BE2C (cell line): ENCODE results near the gene RNF213.

Source experiments
- DNase-seq: peaks from one replicate; pipeline ENCODE4 v3.0.0-alpha.2; 2020
- H3K27me3 ChIP-seq: fragments of 250-450 bp; sonication (Bioruptor Pico); 2 replicates; pipeline ENCODE4 v1.5.1; 2020; ENCODE audit warnings: mild to moderate bottlenecking
- H3K36me3 ChIP-seq: fragments of 250-450 bp; sonication (Bioruptor Pico); 2 replicates; pipeline ENCODE4 v1.5.1; 2020; ENCODE audit warnings: mild to moderate bottlenecking
- H3K4me1 ChIP-seq: fragments of 250-450 bp; sonication (Bioruptor Pico); 2 replicates; pipeline ENCODE4 v1.5.1; 2020
- H3K4me3 ChIP-seq: 2 replicates; pipeline ENCODE4 v1.5.1; 2011; ENCODE audit warnings: low read depth, low read length
- H3K9me3 ChIP-seq: fragments of 250-450 bp; sonication (Bioruptor Pico); 2 replicates; pipeline ENCODE4 v1.5.1; 2020
- TF ChIP-seq, protein P1 (sequence below): IDR thresholded peaks from 2 replicates; pipeline ENCODE4 v1.5.1; 2012; ENCODE audit warnings: mild to moderate bottlenecking, low read depth, low read length

The RNF213 gene

DNA sequence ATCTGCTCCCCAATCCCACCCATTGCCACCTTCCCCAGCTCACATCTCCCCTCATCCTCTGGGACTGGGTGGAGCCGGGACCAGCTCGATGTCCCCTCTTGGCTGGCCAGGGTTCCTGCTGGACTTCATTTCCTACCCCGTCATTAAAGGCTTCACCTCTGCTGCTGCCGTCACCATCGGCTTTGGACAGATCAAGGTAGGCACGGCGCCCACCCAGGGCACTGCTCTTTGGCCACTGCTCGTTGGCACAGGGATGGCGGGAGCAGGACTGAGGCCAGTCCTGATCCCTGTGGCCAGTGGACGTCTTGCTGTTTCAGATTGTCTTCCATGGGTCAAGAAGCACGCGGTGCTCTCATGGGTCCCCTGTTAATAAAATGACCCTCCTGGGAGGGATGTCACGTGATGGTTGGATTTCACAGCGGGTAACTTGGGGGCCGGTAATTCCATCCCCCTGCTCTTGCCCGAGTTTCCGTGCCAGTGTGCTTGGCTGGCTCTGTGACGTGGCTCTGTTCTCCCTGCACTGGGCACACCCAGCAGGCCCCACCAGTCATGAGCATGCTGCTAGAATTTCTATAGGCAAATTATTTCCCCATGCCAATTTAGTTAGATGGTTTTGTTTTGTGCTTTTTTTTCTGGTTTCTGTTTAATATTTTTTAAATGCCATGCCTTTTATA lies 37.4 kb upstream of the RNF213 start:
- H3K27me3 ChIP-seq = no peaks in the 10 kb centered on the region
- H3K4me3 ChIP-seq = no peak overlapping the region
- TF ChIP-seq, protein P1, sequence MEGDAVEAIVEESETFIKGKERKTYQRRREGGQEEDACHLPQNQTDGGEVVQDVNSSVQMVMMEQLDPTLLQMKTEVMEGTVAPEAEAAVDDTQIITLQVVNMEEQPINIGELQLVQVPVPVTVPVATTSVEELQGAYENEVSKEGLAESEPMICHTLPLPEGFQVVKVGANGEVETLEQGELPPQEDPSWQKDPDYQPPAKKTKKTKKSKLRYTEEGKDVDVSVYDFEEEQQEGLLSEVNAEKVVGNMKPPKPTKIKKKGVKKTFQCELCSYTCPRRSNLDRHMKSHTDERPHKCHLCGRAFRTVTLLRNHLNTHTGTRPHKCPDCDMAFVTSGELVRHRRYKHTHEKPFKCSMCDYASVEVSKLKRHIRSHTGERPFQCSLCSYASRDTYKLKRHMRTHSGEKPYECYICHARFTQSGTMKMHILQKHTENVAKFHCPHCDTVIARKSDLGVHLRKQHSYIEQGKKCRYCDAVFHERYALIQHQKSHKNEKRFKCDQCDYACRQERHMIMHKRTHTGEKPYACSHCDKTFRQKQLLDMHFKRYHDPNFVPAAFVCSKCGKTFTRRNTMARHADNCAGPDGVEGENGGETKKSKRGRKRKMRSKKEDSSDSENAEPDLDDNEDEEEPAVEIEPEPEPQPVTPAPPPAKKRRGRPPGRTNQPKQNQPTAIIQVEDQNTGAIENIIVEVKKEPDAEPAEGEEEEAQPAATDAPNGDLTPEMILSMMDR = no peak
- no peak for DNase-seq
- no peaks in the 10 kb centered on the region for H3K9me3 ChIP-seq
- peaks cover 6% of the 10 kb centered on the region for H3K4me1 ChIP-seq
- H3K36me3 ChIP-seq = no peaks in the 10 kb centered on the region

DNA sequence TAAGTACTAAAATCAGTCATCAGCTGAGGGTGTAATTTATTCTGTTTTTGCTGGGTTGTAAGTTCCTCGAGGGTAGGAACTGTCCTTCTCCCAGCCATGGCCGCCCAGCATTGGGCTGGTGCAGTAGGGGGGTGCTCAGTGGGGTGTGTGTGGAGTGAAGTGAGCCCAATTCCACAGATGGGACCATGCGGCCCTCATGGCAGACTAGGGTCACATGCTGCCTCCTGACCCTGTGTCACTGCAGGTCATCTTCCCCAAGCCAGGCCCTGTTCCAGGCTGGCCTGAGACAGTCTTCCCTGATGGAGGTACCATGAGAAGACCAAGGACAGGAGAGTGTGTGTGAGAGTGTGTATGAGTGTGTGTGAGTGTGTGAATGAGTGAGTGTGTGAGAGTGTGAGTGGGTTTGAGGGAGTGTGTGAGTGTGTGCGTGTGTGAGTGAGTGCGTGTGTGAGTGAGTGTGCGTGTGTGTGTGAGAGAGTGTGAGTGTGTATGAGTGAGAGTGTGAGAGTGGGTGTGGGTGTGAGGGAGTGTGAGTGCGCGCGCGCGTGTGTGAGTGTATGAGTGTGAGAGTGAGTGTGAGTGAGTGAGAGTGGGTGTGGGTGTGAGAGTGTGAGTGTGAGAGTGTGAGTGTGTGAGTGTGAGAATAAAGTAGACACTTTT lies 36.7 kb upstream of the RNF213 start:
- TF ChIP-seq, protein P1 = no peak
- H3K36me3 ChIP-seq = no peaks in the 10 kb centered on the region
- no peak for DNase-seq
- peaks cover 3% of the 10 kb centered on the region for H3K4me1 ChIP-seq
- H3K4me3 ChIP-seq = no peak overlapping the region
- no peaks in the 10 kb centered on the region for H3K27me3 ChIP-seq
- no peaks in the 10 kb centered on the region for H3K9me3 ChIP-seq

DNA sequence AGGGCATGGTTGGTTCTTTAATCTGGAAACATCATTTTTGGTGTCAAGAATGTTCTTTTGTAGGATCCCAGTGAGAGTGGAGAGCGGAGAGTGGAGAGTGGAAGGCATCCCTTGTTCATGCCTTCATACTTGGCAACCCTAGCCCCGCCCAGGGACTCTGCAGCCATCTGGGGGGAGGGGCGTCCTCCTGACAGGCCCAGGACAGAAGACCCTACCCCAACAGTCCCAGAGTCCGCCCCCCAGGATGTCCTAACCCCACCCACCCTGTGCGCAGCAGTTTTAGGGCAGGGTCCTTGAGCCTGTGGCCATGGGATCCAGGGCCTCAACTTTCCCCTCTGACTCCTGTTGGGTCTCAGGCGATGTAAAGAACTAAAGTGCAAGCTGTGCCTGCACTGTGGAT lies 36.0 kb upstream of the RNF213 start:
- Histone ChIP-seq H3K4me3 (no peak overlapping the region), H3K27me3 (no peaks in the 10 kb centered on the region), H3K36me3 (no peaks in the 10 kb centered on the region), H3K9me3 (no peaks in the 10 kb centered on the region), H3K4me1 (no peaks in the 10 kb centered on the region)
- no peak for DNase-seq
- TF ChIP-seq, protein P1 = no peak

DNA sequence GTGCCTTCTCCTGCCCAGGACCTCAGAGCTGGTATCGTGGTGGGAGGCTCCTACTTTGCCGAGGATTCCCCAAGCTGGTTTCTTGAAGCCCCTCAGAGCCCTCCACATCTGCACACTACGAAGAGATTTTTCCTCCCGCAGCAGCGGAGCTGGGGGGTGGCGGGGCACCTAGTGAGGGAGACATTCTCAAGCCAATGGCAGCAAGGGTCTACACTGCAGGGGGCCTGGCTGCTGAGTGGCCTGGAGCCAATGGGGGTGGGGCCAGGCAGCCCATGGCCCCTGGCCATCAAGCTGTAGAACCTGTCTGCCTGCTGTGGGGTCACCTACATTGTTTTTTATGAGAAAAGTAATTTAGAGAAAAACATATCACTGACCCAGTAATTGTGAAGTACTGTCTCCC lies 35.4 kb upstream of the RNF213 start:
- TF ChIP-seq, protein P1 = no peak
- Histone ChIP-seq H3K27me3 (no peaks in the 10 kb centered on the region), H3K4me3 (no peak overlapping the region), H3K4me1 (no peaks in the 10 kb centered on the region), H3K9me3 (no peaks in the 10 kb centered on the region), H3K36me3 (no peaks in the 10 kb centered on the region)
- DNase-seq = no peak

DNA sequence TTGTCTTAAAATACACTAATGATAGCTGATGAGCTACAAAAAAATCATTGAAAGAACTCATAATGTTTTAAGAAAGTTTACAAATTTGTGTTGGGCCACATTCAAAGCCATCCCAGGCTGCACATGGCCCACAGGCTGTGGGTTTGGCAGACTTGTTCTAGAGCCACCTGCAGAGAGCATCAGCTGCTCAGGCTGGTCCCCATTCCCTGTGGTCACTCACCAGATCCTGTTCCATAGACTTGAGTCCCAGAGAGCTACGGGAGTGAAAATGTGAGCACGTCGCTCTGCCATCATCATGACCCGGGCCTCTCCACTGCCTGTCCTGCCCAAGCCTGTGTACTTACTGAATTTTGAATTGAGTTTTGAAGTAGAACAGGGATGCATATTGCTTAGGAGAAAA lies 33.5 kb upstream of the RNF213 start:
- no peaks in the 10 kb centered on the region for H3K4me1 ChIP-seq
- TF ChIP-seq, protein P1 = no peak
- no peaks in the 10 kb centered on the region for H3K36me3 ChIP-seq
- H3K4me3 ChIP-seq = no peak overlapping the region
- H3K9me3 ChIP-seq = no peaks in the 10 kb centered on the region
- DNase-seq = no peak
- no peaks in the 10 kb centered on the region for H3K27me3 ChIP-seq

DNA sequence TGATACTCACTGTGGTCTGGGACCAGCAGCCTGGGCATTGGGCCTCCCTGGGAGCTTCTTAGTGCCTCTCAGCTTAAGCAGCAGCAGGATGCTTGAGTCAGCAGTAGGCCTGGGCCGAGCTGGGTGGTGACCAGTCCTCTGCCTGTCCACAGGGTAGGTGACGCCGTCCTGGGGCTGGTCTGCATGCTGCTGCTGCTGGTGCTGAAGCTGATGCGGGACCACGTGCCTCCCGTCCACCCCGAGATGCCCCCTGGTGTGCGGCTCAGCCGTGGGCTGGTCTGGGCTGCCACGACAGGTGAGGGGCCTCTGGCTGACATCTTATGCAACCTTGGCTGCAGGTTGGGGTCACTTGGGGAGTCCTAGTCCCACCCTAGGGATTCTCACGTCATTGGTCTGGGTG lies 33.0 kb upstream of the RNF213 start:
- Histone ChIP-seq H3K4me3 (no peak overlapping the region), H3K27me3 (no peaks in the 10 kb centered on the region), H3K9me3 (no peaks in the 10 kb centered on the region; the same call in 1 of the 2 replicates), H3K4me1 (no peaks in the 10 kb centered on the region), H3K36me3 (no peaks in the 10 kb centered on the region; the same call in 1 of the 2 replicates)
- DNase-seq = no peak
- TF ChIP-seq, protein P1 = no peak
